ENCODE data around the gene HNRNPA2B1. TPM values are rescaled to one million over a fixed set of nuclear protein-coding genes. Genes with fewer than 3 reads are reported as not detected.

The HNRNPA2B1 gene
- total and polyA plus RNA-seq, 12 donors = 98.1 to 1,201 (median 378) TPM

GRCh38 chr7:26200038-26200443 lies 505 bp downstream of the HNRNPA2B1 start:
- Histone ChIP-seq H3K36me3 (replicated peaks in 1 of 2) (peaks cover 0 to 29% of the 10 kb centered on the region in 2 donors), H3K27ac (peak overlapping the region; percentile 93 to 100 (median 99)), H3K4me3 (peak overlapping the region; percentile 60 to 100 (median 78)), H3K27me3 (no peaks in the 10 kb centered on the region), H3K4me1 (replicated peaks in 1 of 2) (peaks cover 25 to 54% of the 10 kb centered on the region in 2 donors), H3K9me3 (replicated peaks in 1 of 3) (no peaks in the 10 kb centered on the region)
- 0 to 1% (median 0%) methylated on average over 20 to 29 of the region's 29 CpGs for WGBS, 4 donors
- TF ChIP-seq CTCF (IDR thresholded peaks at IDR 0.05) = no peak
- intact Hi-C loops (cut with DNase I) = no loop called here
- DNase-seq = peak; percentile 63 to 83 (median 78)

DNA sequence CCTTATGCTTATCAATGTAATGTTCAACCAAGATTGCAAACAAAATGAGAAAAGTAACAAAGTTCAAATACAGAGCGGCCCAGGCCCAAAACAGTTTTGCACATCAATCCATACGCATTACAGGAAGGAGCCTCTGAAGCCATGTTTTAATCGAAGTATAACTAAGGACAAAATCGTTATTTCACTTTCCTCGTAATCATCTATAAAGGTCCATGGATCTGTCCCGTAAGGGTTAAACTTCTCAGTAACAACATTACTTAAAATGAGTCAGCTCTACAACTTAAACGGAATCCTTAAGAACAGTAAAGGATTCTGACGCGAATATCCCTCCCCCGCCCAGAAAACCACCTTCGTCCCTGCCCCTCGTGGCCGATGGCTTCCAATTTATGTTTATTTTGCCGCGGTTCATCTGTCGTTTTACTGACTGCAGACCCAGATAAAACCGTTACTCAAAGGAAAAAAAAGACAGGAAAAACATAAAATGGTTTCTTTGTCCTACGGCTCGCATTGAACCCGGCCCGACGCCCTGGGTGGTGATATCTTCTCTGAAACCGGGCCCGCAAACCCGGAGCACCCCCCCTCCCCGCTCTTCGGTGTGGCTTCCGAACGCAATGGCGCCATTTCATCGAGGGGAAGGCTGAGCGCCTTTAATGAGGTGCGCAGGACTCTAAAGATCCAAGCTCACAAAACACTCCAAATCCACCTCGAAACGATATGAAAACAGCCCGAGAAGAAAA lies 1.1 kb downstream of the HNRNPA2B1 start:
- Histone ChIP-seq H3K27ac (peak overlapping the region; percentile 93 to 100 (median 99)), H3K9me3 (replicated peaks in 1 of 3) (no peaks in the 10 kb centered on the region), H3K4me3 (peak overlapping the region; percentile 60 to 100 (median 78)), H3K27me3 (no peaks in the 10 kb centered on the region), H3K4me1 (replicated peaks in 1 of 2) (peaks cover 28 to 54% of the 10 kb centered on the region in 2 donors), H3K36me3 (replicated peaks in 1 of 2) (peaks cover 0 to 35% of the 10 kb centered on the region in 2 donors)
- TF ChIP-seq CTCF (IDR thresholded peaks at IDR 0.05) (no peak), POLR2A (IDR thresholded peaks at IDR 0.05) (peak; percentile 32 to 74)
- intact Hi-C loops (cut with DNase I) = no loop called here
- DNase-seq = peak; percentile 62 to 84 (median 75)
- WGBS, 4 donors = 0% methylated on average over 35 to 36 of the region's 36 CpGs

DNA sequence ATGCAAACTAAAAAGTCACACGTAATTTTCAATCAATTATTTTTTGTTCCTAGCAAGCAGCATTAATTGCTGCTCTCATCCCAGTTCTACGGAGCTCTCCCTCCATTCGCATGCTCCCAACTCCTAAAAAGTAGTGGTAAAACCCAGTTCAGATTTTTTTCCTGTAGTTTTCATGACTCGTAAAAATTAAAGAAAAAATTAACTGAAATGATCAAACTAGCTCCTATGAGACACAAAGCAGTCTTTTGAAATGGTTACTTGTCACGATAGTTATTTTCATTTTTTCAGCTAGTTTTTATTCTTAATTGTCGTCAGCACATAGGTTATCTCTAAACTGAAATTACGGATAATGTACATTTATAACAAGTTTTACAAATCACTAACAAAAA lies 1.8 kb downstream of the HNRNPA2B1 start:
- 0 to 1% (median 0%) methylated on average over 7 of the region's 7 CpGs for WGBS, 4 donors
- Histone ChIP-seq H3K27me3 (no peaks in the 10 kb centered on the region), H3K4me1 (replicated peaks in 1 of 2) (peaks cover 35 to 54% of the 10 kb centered on the region in 2 donors), H3K9me3 (replicated peaks in 1 of 3) (no peaks in the 10 kb centered on the region), H3K36me3 (replicated peaks in 1 of 2) (peaks cover 0 to 42% of the 10 kb centered on the region in 2 donors), H3K4me3 (peak overlapping the region; percentile 60 to 100 (median 78)), H3K27ac (peak overlapping the region in 3 of 5 donors; percentile 18 to 100 (median 99))
- DNase-seq = no peak
- no peak for TF ChIP-seq POLR2A (IDR thresholded peaks at IDR 0.05)
- no peak for TF ChIP-seq CTCF (IDR thresholded peaks at IDR 0.05)
- intact Hi-C loops (cut with DNase I) = no loop called here

DNA sequence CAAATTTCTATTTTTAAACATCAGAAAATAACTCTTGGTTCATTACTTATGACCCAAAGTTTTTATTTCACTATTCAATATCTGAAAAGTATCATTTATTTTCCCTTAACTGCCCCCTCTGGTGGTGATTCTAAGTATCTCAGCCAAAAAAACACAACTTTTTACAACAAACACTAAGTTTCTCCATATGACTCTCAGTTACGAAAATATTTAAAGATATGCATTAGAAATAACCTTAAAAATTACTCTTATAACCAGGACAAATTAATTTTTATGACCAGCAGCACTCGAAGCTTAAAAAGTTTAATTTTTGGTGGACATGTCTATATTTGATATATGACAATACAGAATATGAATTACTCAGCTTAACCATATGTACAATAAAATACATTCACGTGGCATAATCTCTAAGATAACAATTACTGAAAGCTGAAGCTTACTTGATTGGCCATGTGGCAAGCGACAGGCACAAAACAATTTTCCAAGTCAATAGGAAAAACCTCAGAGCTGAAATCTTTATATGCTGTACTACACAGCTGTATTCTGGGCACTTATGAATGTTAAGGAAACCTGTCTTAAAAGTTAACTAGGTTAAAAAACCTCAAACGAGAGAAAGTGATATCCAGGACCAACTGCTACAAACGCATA lies 2.3 kb downstream of the HNRNPA2B1 start:
- H3K27me3 ChIP-seq = no peaks in the 10 kb centered on the region
- TF ChIP-seq POLR2A (IDR thresholded peaks at IDR 0.05) (no peak), CTCF (IDR thresholded peaks at IDR 0.05) (peak; percentile 56 to 87 (median 72))
- WGBS, 4 donors = 0 to 1% (median 0%) methylated on average over 6 of the region's 6 CpGs
- intact Hi-C loops (cut with DNase I) = no loop called here
- H3K27ac ChIP-seq = peak overlapping the region in 2 of 5 donors; percentile 99 to 100
- no peaks in the 10 kb centered on the region for H3K9me3 ChIP-seq (replicated peaks in 1 of 3)
- H3K4me1 ChIP-seq (replicated peaks in 1 of 2) = peaks cover 39 to 54% of the 10 kb centered on the region in 2 donors
- peak overlapping the region in 3 of 4 donors; percentile 60 to 100 (median 90) for H3K4me3 ChIP-seq
- H3K36me3 ChIP-seq (replicated peaks in 1 of 2) = peaks cover 0 to 47% of the 10 kb centered on the region in 2 donors
- DNase-seq = no peak
